Kidney epithelial cell (primary cell): Measurements from ENCODE around the gene PTPRF. TPM values are rescaled to one million over a fixed set of nuclear protein-coding genes. Genes with fewer than 3 reads are reported as not detected.

ENCODE experiments used
- DNase-seq: peaks from one replicate; pipeline ENCODE4 v3.0.0-alpha.2; 2010; ENCODE audit warnings: low read depth
- H3K27me3 ChIP-seq: 2 replicates; pipeline ENCODE4 v1.6.0; 2011; ENCODE audit warnings: low read length; ENCODE audit not compliant: control insufficient read depth, insufficient read depth
- H3K36me3 ChIP-seq: 2 replicates; pipeline ENCODE4 v1.5.1; 2011; ENCODE audit warnings: low read length; ENCODE audit not compliant: control insufficient read depth, insufficient read depth
- H3K4me3 ChIP-seq: 2 replicates; pipeline ENCODE4 v1.5.1; 2011; ENCODE audit warnings: low read depth, mild to moderate bottlenecking, control low read depth, low read length
- total RNA-seq: library from RNA; depleted of rRNA; stranded (reverse); fragments of >200 nt; gene quantifications from 2 replicates; pipeline ENCODE4 v1.2.3, GENCODE V29; 2015
- TF ChIP-seq, protein P1 (sequence below): IDR thresholded peaks from 2 replicates; pipeline ENCODE4 v1.5.1; 2011; ENCODE audit warnings: mild to moderate bottlenecking, moderate library complexity, low read length, control low read depth, inconsistent platforms; ENCODE audit not compliant: insufficient read depth, poor library complexity, severe bottlenecking

The PTPRF gene
- total RNA-seq, 1 donor from 2014 or later: 297 TPM

DNA sequence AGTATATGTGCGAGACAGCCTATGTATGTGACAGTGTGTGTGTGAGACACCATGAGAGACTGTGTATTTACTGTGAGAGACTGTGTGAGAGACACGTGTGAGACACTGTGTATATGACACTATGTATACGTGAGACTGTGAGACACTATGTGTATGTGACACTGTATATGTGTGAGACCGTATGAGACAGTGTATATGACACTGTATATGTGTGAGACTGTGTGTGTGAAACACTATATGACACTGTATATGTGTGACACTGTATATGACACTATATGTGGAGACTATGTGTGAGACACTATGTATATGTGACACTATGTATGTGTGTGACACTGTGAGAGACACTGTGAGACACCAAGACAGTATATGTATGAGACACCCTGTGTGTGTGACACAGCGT lies 66.3 kb downstream of the PTPRF start:
- Histone ChIP-seq H3K27me3 (no peaks in the 10 kb centered on the region), H3K36me3 (peaks cover 6% of the 10 kb centered on the region), H3K4me3 (no peak overlapping the region)
- TF ChIP-seq, protein P1, sequence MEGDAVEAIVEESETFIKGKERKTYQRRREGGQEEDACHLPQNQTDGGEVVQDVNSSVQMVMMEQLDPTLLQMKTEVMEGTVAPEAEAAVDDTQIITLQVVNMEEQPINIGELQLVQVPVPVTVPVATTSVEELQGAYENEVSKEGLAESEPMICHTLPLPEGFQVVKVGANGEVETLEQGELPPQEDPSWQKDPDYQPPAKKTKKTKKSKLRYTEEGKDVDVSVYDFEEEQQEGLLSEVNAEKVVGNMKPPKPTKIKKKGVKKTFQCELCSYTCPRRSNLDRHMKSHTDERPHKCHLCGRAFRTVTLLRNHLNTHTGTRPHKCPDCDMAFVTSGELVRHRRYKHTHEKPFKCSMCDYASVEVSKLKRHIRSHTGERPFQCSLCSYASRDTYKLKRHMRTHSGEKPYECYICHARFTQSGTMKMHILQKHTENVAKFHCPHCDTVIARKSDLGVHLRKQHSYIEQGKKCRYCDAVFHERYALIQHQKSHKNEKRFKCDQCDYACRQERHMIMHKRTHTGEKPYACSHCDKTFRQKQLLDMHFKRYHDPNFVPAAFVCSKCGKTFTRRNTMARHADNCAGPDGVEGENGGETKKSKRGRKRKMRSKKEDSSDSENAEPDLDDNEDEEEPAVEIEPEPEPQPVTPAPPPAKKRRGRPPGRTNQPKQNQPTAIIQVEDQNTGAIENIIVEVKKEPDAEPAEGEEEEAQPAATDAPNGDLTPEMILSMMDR: no peak
- DNase-seq: no peak

DNA sequence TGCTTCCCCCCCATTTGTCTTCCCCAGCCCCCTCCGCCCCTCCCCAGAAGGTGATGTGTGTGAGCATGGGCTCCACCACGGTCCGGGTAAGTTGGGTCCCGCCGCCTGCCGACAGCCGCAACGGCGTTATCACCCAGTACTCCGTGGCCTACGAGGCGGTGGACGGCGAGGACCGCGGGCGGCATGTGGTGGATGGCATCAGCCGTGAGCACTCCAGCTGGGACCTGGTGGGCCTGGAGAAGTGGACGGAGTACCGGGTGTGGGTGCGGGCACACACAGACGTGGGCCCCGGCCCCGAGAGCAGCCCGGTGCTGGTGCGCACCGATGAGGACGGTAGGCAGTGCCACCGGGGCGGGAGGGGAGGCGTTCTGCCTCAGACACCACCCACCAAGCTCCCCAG lies 67.0 kb downstream of the PTPRF start:
- peaks cover 5% of the 10 kb centered on the region for H3K36me3 ChIP-seq
- no peak overlapping the region for H3K4me3 ChIP-seq
- TF ChIP-seq, protein P1: no peak
- H3K27me3 ChIP-seq: no peaks in the 10 kb centered on the region
- no peak for DNase-seq

DNA sequence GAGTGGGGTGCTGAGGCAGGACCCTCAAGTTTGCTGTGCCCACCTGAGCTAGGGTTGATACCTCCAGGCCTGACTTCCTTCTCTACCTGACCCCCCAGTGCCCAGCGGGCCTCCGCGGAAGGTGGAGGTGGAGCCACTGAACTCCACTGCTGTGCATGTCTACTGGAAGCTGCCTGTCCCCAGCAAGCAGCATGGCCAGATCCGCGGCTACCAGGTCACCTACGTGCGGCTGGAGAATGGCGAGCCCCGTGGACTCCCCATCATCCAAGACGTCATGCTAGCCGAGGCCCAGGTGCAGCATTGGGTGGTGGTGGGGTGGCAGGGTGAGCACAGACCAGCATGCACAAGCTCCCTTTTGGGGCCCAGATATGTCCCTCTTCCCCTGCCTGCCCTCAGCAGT lies 67.9 kb downstream of the PTPRF start:
- Histone ChIP-seq H3K27me3 (no peaks in the 10 kb centered on the region), H3K36me3 (peaks cover 3% of the 10 kb centered on the region)
- TF ChIP-seq, protein P1: no peak

DNA sequence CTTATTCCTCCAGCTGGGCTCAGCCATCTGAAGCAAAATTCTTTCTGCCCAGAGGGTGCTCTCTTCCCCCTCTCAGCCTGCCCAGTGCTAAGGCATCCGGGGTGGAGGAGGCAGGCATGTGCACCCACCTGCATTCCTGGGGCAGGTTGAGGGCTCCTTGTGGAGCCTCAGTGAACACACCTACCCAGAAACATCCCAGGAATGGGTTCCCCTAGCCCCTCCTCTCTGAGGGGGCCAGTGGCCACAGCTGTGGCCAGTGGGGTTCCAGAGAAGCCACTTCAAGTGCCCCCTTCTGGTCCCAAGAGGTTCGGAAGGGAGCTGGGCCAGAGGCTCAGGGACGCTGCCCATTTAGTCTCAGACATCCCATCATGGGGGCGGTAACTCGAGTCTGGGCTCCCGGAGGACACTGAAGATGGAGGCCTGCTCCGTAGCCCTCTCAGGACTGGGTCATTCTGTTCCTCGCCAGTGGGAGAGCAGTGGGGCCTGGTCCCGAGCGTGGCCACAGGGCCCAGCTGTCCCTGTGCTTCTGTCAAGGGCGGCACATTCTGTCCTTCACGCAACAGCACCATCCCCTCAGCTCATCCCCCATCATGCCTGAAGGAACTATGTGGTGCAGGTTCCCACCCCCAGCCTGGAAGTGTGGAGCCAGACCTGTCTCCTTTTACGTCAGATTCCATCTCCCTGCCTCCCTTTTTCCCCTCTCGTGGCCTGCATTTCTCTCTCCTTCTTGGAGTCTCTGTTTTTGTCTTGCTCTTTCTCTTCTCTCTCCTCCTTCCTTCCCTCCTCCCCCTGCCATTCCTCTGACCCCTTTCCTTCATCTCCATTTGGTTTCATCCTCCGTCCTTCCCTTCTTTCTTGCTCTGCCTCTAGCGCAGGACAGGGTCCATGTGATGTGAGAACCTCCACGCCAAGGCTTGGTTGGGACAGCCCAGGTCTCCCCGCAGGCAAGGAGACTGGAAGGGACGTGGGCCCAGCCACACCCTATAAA lies 69.6 kb downstream of the PTPRF start:
- Histone ChIP-seq H3K4me3 (no peak overlapping the region), H3K36me3 (peaks cover 3% of the 10 kb centered on the region), H3K27me3 (no peaks in the 10 kb centered on the region)
- no peak for DNase-seq
- TF ChIP-seq, protein P1: no peak

More for the DNA sequence above, 67.9 kb downstream of the PTPRF start:
- no peak overlapping the region for H3K4me3 ChIP-seq
- DNase-seq: no peak

DNA sequence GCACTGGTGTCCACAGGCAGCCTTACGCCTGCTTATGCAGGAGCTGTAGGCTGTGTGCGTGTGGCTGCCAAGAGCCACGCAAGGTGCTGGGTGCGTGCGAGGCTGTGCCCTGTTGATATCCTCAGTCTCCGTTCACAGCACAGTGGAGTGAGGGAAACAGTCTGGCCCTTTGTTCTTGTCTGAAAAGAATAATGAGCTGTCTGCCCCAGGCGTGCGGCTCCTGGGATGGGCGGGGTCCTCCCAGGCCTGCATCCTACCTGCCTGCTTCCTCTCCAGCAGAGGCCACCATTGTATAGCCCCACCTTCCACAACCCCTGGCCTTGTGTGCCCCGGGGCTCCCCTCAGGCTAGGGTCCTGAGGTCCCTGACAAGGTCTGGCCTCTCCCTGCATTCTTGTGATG lies 72.3 kb downstream of the PTPRF start:
- H3K27me3 ChIP-seq: no peaks in the 10 kb centered on the region
- no peak overlapping the region for H3K4me3 ChIP-seq
- TF ChIP-seq, protein P1: no peak
- peaks cover 3% of the 10 kb centered on the region for H3K36me3 ChIP-seq
- no peak for DNase-seq
